Stomach (tissue), 9 donors: Measurements from ENCODE around the gene NUTM2D. TPM values are rescaled to one million over a fixed set of nuclear protein-coding genes. Genes with fewer than 3 reads are reported as not detected.
"Not testable (repeated sequence)": the region's sequence is repeated elsewhere in the genome, so short reads cannot be mapped to it uniquely, and the experiment has no call there.

Experiments
- DNase-seq, 2 donors: peaks; one replicate each; pipeline versions ENCODE4 v3.0.0 to v3.0.0-alpha.2; 2013 to 2019
- H3K27ac ChIP-seq, 5 donors: fragments of 200-600 bp in 4 of 5; sonication (generic) in 4 of 5; one replicate each; pipeline ENCODE4 v1.5.1; 2013 to 2019; ENCODE audit warnings: mild to moderate bottlenecking in 1 of 5, moderate library complexity in 1 of 5
- H3K27me3 ChIP-seq, 3 donors: fragments of 200-600 bp; sonication (generic); one replicate each; pipeline ENCODE4 v1.5.1; 2017 to 2019; ENCODE audit warnings: mixed run types in 1 of 3
- H3K36me3 ChIP-seq, 4 donors: fragments of 200-600 bp; sonication (generic); 1 replicate in 3 of 4; 2 replicates in 1 of 4; pipeline ENCODE4 v1.5.1; 2016 to 2019
- H3K4me1 ChIP-seq, 4 donors: fragments of 200-600 bp; sonication (generic); one replicate each; pipeline ENCODE4 v1.5.1; 2016 to 2019
- H3K4me3 ChIP-seq, 4 donors: fragments of 200-600 bp; sonication (generic) in 3 of 4; one replicate each; pipeline ENCODE4 v1.5.1; 2016 to 2019; ENCODE audit warnings: mild to moderate bottlenecking in 1 of 4
- H3K9me3 ChIP-seq, 4 donors: fragments of 200-600 bp; sonication (generic); one replicate each; pipeline ENCODE4 v1.5.1; 2016 to 2019
- CTCF ChIP-seq, 7 experiments: fragments of 450-650 bp in 4 of 7; fragments of 200-600 bp in 3 of 7; sonication (generic) in 3 of 7; IDR thresholded peaks; one replicate each; pipeline ENCODE4 v1.5.1; 2016 to 2019; ENCODE audit warnings: antibody characterized with exemption in 7 of 7, control low read depth in 2 of 7, mild to moderate bottlenecking in 1 of 7
- POLR2AphosphoS5 ChIP-seq, 3 donors: sonication (generic); formaldehyde crosslinking; IDR thresholded peaks; one replicate each; pipeline ENCODE4 v1.6.1; 2016; ENCODE audit warnings: antibody characterized with exemption in 3 of 3
- WGBS, 5 donors: extraction: QIAGEN DNeasy Blood & Tissue Kit in 3 of 5; methylation state at CpG; one replicate each; pipeline versions ENCODE4 v1.1.5 to v1.1.7; 2013 to 2018; 5-methylcytosine and 5-hydroxymethylcytosine counted together
- intact Hi-C: fragments of 100-400 bp; cut with DNase I; formaldehyde crosslinking; loops from one replicate; pipeline ENCODE4 v1.15.1; 2023; ENCODE audit warnings: low total_unique reads
- polyA plus RNA-seq, 3 donors: library from polyadenylated mRNA; stranded (reverse); fragments of 200-250 nt; gene quantifications; one replicate each; pipeline ENCODE4 v1.2.3, GENCODE V29; 2013
- total RNA-seq, 5 donors: library from RNA; depleted of rRNA; stranded (reverse); fragments of >200 nt; gene quantifications; one replicate each; pipeline versions ENCODE4 v1.1.0 to v1.2.3, GENCODE V29; 2014 to 2016
- donor health status: healthy with polysubstance abuse.
- donor health status: Bipolar disorder and iron deficiency.
- donor health status: healthy.

NUTM2D gene
- total and polyA plus RNA-seq, 8 donors: under 0.01 to 9.2 (median 1.7) TPM; not detected in 1

DNA sequence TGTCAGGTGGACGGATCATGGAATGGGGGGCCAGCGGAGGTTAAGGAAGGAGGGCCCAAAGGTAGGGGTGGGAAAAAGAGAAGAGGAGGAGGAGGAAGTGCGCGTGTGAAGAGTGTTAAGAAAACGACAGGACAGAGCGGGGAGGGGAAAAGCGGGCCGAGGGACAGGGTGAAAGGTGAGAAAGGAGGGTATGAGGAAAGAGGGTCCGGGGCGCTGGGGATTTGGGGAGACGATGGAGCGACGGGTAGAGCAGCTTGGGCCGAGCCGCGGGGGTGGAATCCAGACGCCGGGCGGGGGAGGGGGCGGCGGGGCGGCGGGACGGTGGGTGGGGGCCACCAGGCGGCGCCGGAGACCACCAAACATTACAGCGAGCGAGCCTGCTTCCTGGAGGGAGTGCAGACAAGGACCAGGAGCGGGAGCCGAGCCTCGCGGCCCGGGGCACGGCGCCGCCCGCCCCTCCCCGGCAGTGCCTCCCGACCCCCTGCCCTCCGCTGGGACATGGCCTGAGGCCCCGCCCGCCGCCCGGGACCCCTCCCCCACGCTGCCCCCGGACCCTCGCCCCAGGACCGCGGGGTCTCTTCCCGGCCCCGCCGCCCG lies 15.9 kb upstream of the NUTM2D start:
- Histone ChIP-seq H3K4me1 (peaks cover 0 to 25% (median 10%) of the 10 kb centered on the region in 4 donors), H3K4me3 (peak overlapping the region; percentile 48 to 66 (median 54)), H3K27ac (peak overlapping the region; percentile 68 to 92 (median 87))
- 0 to 3% (median 1%) methylated on average over 6 to 15 of the region's 54 CpGs; no CpG with 5 or more reads in 1 of the 5 donors for WGBS, 5 donors
- DNase-seq: peak in 1 of 2 donors; percentile 26
- intact Hi-C loops, H3K36me3 ChIP-seq, H3K27me3 ChIP-seq, H3K9me3 ChIP-seq: not testable (repeated sequence)

DNA sequence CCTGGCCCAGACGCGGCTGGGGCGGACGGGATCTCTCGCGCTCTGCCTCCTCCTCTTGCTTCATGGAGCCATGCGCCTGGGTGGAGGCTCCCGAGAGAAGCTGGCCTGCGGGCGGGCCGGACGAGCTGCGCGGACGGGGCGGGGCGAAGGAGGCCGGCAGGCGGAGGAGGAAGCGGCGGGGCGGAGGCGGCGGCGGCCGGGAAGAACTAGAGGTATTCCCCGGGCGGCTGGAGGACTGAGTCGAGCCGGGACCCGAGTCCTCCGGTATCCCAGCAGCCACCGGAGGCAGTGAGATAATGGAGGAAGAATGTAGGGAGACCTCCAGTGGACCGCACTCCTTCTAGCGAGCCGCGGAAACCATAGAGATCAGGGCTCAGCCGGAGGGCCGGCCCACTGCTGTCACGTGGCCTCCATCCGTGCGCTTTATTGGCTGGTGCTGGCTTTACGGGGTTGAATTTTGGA lies 15.3 kb upstream of the NUTM2D start:
- TF ChIP-seq POLR2AphosphoS5 (IDR thresholded peaks at IDR 0.05): peak in 2 of 3 donors; percentile 58 to 62
- H3K9me3 ChIP-seq, H3K27me3 ChIP-seq, intact Hi-C loops, H3K36me3 ChIP-seq: not testable (repeated sequence)
- peak overlapping the region; percentile 48 to 66 (median 54) for H3K4me3 ChIP-seq
- peak overlapping the region; percentile 86 to 92 (median 87) for H3K27ac ChIP-seq
- peaks cover 0 to 25% (median 10%) of the 10 kb centered on the region in 4 donors for H3K4me1 ChIP-seq
- peak; percentile 92 to 94 for DNase-seq
- WGBS, 5 donors: 0% methylated on average over 6 to 40 of the region's 43 CpGs

DNA sequence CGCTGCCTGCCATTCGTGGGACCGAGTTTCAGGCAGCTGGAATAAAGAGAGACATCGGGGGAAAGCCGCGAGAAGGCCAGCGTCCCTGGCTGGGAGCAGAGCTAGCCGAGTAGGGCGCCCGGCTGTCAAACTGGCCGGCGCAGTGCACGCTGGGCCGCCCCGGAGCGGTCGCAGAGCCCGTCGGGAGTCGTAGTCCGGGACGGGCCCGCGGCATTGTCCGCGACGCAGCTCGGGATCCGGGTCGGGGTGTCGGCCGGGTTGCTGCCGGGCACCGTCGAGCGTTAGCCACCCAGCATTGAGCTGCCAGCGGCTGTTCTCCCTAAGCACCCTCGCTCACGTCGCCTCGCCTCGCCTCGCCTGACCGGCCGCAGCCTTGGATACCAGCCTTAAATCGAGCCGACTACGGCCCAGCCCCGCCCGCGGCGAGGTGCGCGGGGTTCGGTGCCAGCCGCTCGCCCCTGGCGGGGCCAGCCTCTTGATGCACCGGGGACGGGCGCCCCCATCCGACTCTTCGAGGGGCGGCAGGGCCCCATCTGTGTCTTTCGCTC lies 14.8 kb upstream of the NUTM2D start:
- WGBS, 5 donors: 0 to 1% (median 0%) methylated on average over 2 to 55 of the region's 65 CpGs; no CpG with 5 or more reads in 1 of the 5 donors
- peaks cover 0 to 25% (median 10%) of the 10 kb centered on the region in 4 donors for H3K4me1 ChIP-seq
- peak in 1 of 3 donors; percentile 44 for TF ChIP-seq POLR2AphosphoS5 (IDR thresholded peaks at IDR 0.05)
- TF ChIP-seq CTCF (IDR thresholded peaks at IDR 0.05): peak in 2 of 7 experiments; percentile 23 to 36

DNA sequence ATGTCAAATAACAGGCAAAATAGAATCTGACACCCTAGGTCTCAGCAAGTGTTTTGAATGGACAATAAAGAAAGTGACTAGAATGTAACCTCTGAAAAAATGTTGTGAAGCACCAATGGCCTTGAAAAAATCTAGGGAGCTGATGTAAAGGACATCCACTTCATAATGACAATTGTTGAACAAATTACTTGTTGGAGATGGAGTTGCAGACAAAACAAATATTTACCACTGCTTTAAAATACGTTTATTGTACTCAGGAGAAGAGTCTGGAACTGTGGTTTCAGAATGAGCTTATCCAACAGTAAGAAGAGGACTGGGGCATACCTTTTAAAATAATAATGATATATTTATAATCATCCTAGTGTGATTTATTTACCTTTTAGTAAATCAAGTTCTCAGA lies 11.8 kb upstream of the NUTM2D start:
- H3K4me3 ChIP-seq, H3K27ac ChIP-seq, H3K9me3 ChIP-seq, H3K36me3 ChIP-seq, H3K27me3 ChIP-seq, intact Hi-C loops, DNase-seq: not testable (repeated sequence)
- H3K4me1 ChIP-seq: peaks cover 0 to 13% (median 4%) of the 10 kb centered on the region in 4 donors
- 21 to 56% (median 45%) methylated on average over 1 of the region's 1 CpG for WGBS, 5 donors

More for the DNA sequence above, 14.8 kb upstream of the NUTM2D start:
- H3K9me3 ChIP-seq, H3K36me3 ChIP-seq, intact Hi-C loops, H3K27me3 ChIP-seq: not testable (repeated sequence)
- DNase-seq: peak; percentile 78 to 94
- H3K4me3 ChIP-seq: peak overlapping the region; percentile 48 to 66 (median 54)
- H3K27ac ChIP-seq: peak overlapping the region; percentile 86 to 92 (median 87)

DNA sequence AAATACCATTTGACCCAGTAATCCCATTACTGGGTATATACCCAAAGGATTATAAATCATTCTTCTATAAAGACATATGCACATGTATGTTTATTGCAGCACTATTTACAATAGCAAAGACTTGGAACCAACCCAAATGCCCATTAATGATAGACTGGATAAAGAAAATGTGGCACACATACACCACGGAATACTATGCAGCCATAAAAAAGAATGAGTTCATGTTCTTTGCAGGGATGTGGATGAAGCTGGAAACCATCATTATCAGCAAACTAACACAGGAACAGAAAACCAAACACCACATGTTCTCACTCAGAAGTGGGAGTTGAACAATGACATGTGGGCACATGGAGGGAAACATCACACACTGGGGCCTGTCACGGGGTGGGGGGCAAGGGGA lies 7.4 kb upstream of the NUTM2D start:
- H3K27ac ChIP-seq, H3K9me3 ChIP-seq, DNase-seq, intact Hi-C loops, H3K4me3 ChIP-seq, H3K36me3 ChIP-seq, H3K27me3 ChIP-seq, H3K4me1 ChIP-seq: not testable (repeated sequence)
- 93 to 100% (median 97%) methylated on average over 2 of the region's 2 CpGs for WGBS, 5 donors

DNA sequence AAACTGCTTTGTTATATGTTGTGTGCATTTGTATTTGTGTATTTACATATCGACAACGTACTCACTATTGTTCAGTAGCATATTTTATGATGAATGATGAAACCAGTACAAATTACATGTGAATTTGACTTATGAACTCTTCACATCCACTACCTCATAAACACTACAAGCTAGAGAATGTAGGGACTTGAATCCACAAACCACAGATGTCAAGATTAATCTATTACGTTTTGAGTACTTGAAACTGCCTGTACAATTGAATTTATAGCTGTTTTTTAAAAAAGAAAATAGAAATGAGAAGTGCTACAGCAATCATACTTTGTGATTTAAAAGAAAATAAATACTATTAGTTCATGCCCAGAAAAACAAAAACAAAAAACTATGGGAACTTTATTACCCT lies 4.7 kb upstream of the NUTM2D start:
- H3K27me3 ChIP-seq, H3K36me3 ChIP-seq, intact Hi-C loops, H3K27ac ChIP-seq, H3K4me3 ChIP-seq, DNase-seq, H3K9me3 ChIP-seq, H3K4me1 ChIP-seq: not testable (repeated sequence)
- 62 to 77% (median 76%) methylated on average over 3 of the region's 3 CpGs for WGBS, 5 donors

- H3K27ac ChIP-seq, H3K9me3 ChIP-seq, H3K27me3 ChIP-seq, H3K4me1 ChIP-seq, intact Hi-C loops, DNase-seq, H3K36me3 ChIP-seq, H3K4me3 ChIP-seq: not testable (repeated sequence)
- whole genome bisulfite sequencing, 5 donors: 89 to 100% (median 96%) methylated on average over 6 to 21 of the region's 31 CpGs
These were observed 2.4 kb upstream of the NUTM2D start for GRCh38 chr10:87355110-87355509.

- intact Hi-C loops, H3K4me1 ChIP-seq, H3K4me3 ChIP-seq, H3K27me3 ChIP-seq, H3K9me3 ChIP-seq, DNase-seq, H3K27ac ChIP-seq, H3K36me3 ChIP-seq: not testable (repeated sequence)
- WGBS, 5 donors: 70 to 99% (median 92%) methylated on average over 1 of the region's 3 CpGs
These were observed 615 bp downstream of the NUTM2D start for GRCh38 chr10:87358159-87358558.

DNA sequence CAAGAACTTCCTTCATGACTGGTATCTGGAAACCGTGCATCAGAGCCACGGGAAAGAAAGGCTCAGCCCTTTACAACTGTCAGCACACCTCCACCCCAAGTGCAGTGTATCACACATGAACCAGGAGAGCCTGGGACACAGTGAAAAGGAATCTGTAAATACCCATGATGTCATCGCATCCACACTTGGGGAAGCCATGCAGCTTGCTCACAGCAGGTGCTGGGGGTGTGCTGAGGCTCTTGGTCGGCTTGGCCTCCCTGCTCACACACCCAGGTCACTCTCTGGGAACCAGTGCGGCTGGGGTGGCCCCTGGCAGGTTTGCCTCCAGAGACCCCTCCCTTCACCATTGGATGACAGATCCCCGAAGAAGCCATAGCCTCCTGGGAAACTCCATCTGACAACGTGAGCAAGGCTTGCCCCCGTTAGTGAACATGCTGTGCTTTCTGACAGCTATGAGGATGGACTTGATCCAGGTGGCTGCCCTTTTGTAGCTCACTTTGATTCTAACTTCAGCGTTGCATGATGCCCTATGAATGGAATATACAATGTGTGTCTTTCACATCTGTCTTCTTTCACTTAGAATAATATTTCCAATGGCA lies 12.1 kb downstream of the NUTM2D start:
- H3K9me3 ChIP-seq, H3K4me1 ChIP-seq, H3K27me3 ChIP-seq, H3K27ac ChIP-seq, H3K36me3 ChIP-seq, DNase-seq, intact Hi-C loops, H3K4me3 ChIP-seq: not testable (repeated sequence)
- 69 to 91% (median 84%) methylated on average over 3 to 9 of the region's 9 CpGs; no CpG with 5 or more reads in 1 of the 5 donors for WGBS, 5 donors

DNA sequence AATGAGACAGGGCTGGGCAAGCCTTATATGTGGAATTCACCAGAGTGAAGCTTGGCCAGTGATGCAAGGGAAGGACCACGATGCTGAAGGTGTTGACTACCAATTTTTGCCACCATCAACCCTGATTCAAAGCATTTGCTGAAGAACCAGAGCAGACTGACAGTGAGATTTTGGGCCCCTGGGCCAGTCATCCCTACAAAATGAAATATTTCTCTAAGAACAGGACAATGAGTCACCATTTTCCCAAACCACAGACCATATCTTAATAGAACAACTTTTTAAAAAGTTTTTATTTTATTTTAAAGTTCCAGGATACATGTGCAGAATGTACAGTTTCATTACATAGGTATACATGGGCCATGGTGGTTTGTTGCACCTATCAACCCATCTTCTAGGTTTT lies 16.5 kb downstream of the NUTM2D start:
- intact Hi-C loops, H3K36me3 ChIP-seq, H3K4me3 ChIP-seq, H3K27ac ChIP-seq, DNase-seq, H3K4me1 ChIP-seq, H3K27me3 ChIP-seq, H3K9me3 ChIP-seq: not testable (repeated sequence)
- WGBS, 5 donors: 50 to 89% (median 82%) methylated on average over 1 of the region's 1 CpG
